ENCODE data around the gene FNDC11.

FNDC11 gene

GRCh38 chr20:63536241-63536977 lies 17.6 kb upstream of the FNDC11 start:
- Histone ChIP-seq H3K27me3 (replicated peaks; ENCODE audit: control insufficient read depth, insufficient read depth, low read length) (peaks cover 31% of the 10 kb centered on the region), H3K4me3 (ENCODE audit: low read length) (no peak overlapping the region)
- no peak for DNase-seq (ENCODE audit: low read depth)

GRCh38 chr20:63536997-63537524 lies 16.9 kb upstream of the FNDC11 start, which contains the start of gene PTK6:
TSS of gene PTK6 (minus strand) at chr20:63537376. CDS start at chr20:63537314, 62 bp downstream.
- Histone ChIP-seq H3K27me3 (replicated peaks; ENCODE audit: control insufficient read depth, insufficient read depth, low read length) (peaks cover 26% of the 10 kb centered on the region), H3K4me1 (ENCODE audit: control insufficient read depth, insufficient read depth, low read length) (peaks cover 13% of the 10 kb centered on the region), H3K9ac (ENCODE audit: low read length) (peak within 1 kb of the TSS; percentile 44), H3K36me3 (ENCODE audit: control insufficient read depth, insufficient read depth, low read length, severe bottlenecking) (no peaks in the 10 kb centered on the region), H3K9me3 (ENCODE audit: control insufficient read depth, low read length) (no peaks in the 10 kb centered on the region), H3K4me3 (ENCODE audit: low read length) (no peak within 1 kb of the TSS)
- DNase-seq (ENCODE audit: low read depth): no peak

More at GRCh38 chr20:63536241-63536977, 17.6 kb upstream of the FNDC11 start:
- H3K36me3 ChIP-seq (ENCODE audit: control insufficient read depth, insufficient read depth, low read length, severe bottlenecking): no peaks in the 10 kb centered on the region
- H3K9me3 ChIP-seq (ENCODE audit: control insufficient read depth, low read length): no peaks in the 10 kb centered on the region
- H3K9ac ChIP-seq (ENCODE audit: low read length): no peak overlapping the region
- peaks cover 13% of the 10 kb centered on the region for H3K4me1 ChIP-seq (ENCODE audit: control insufficient read depth, insufficient read depth, low read length)

- no peaks in the 10 kb centered on the region for H3K9me3 ChIP-seq (ENCODE audit: control insufficient read depth, low read length)
- H3K36me3 ChIP-seq (ENCODE audit: control insufficient read depth, insufficient read depth, low read length, severe bottlenecking): no peaks in the 10 kb centered on the region
- H3K27me3 ChIP-seq (replicated peaks; ENCODE audit: control insufficient read depth, insufficient read depth, low read length): peaks cover 21% of the 10 kb centered on the region
- H3K9ac ChIP-seq (ENCODE audit: low read length): peak overlapping the region; percentile 44
- peak; percentile 96 for DNase-seq (ENCODE audit: low read depth)
- H3K4me3 ChIP-seq (ENCODE audit: low read length): no peak overlapping the region
- peaks cover 13% of the 10 kb centered on the region for H3K4me1 ChIP-seq (ENCODE audit: control insufficient read depth, insufficient read depth, low read length)
These were observed 16.3 kb upstream of the FNDC11 start for GRCh38 chr20:63537525-63538203.

- peak overlapping the region; percentile 44 for H3K9ac ChIP-seq (ENCODE audit: low read length)
- no peak overlapping the region for H3K4me3 ChIP-seq (ENCODE audit: low read length)
- H3K4me1 ChIP-seq (ENCODE audit: control insufficient read depth, insufficient read depth, low read length): peaks cover 13% of the 10 kb centered on the region
- no peaks in the 10 kb centered on the region for H3K36me3 ChIP-seq (ENCODE audit: control insufficient read depth, insufficient read depth, low read length, severe bottlenecking)
- no peaks in the 10 kb centered on the region for H3K9me3 ChIP-seq (ENCODE audit: control insufficient read depth, low read length)
- H3K27me3 ChIP-seq (replicated peaks; ENCODE audit: control insufficient read depth, insufficient read depth, low read length): peaks cover 19% of the 10 kb centered on the region
- peak; percentile 49 for DNase-seq (ENCODE audit: low read depth)
These were observed 15.5 kb upstream of the FNDC11 start for GRCh38 chr20:63538204-63539091.

- Histone ChIP-seq H3K4me3 (ENCODE audit: low read length) (no peak overlapping the region), H3K4me1 (ENCODE audit: control insufficient read depth, insufficient read depth, low read length) (peaks cover 13% of the 10 kb centered on the region), H3K9ac (ENCODE audit: low read length) (no peak overlapping the region), H3K9me3 (ENCODE audit: control insufficient read depth, low read length) (no peaks in the 10 kb centered on the region), H3K36me3 (ENCODE audit: control insufficient read depth, insufficient read depth, low read length, severe bottlenecking) (no peaks in the 10 kb centered on the region), H3K27me3 (replicated peaks; ENCODE audit: control insufficient read depth, insufficient read depth, low read length) (peaks cover 19% of the 10 kb centered on the region)
- DNase-seq (ENCODE audit: low read depth): no peak
These were observed 14.9 kb upstream of the FNDC11 start for GRCh38 chr20:63539092-63539430.

GRCh38 chr20:63539441-63540370 lies 14.3 kb upstream of the FNDC11 start:
- Histone ChIP-seq H3K9me3 (ENCODE audit: control insufficient read depth, low read length) (no peaks in the 10 kb centered on the region), H3K36me3 (ENCODE audit: control insufficient read depth, insufficient read depth, low read length, severe bottlenecking) (no peaks in the 10 kb centered on the region), H3K9ac (ENCODE audit: low read length) (no peak overlapping the region), H3K4me1 (ENCODE audit: control insufficient read depth, insufficient read depth, low read length) (peaks cover 13% of the 10 kb centered on the region), H3K4me3 (ENCODE audit: low read length) (no peak overlapping the region), H3K27me3 (replicated peaks; ENCODE audit: control insufficient read depth, insufficient read depth, low read length) (peaks cover 19% of the 10 kb centered on the region)
- no peak for DNase-seq (ENCODE audit: low read depth)

- H3K9ac ChIP-seq (ENCODE audit: low read length): no peak overlapping the region
- no peaks in the 10 kb centered on the region for H3K9me3 ChIP-seq (ENCODE audit: control insufficient read depth, low read length)
- peaks cover 20% of the 10 kb centered on the region for H3K27me3 ChIP-seq (replicated peaks; ENCODE audit: control insufficient read depth, insufficient read depth, low read length)
- peak; percentile 19 for DNase-seq (ENCODE audit: low read depth)
- no peaks in the 10 kb centered on the region for H3K36me3 ChIP-seq (ENCODE audit: control insufficient read depth, insufficient read depth, low read length, severe bottlenecking)
- peaks cover 13% of the 10 kb centered on the region for H3K4me1 ChIP-seq (ENCODE audit: control insufficient read depth, insufficient read depth, low read length)
- no peak overlapping the region for H3K4me3 ChIP-seq (ENCODE audit: low read length)
These were observed 13.4 kb upstream of the FNDC11 start for GRCh38 chr20:63540417-63541186.

- Histone ChIP-seq H3K27me3 (replicated peaks; ENCODE audit: control insufficient read depth, insufficient read depth, low read length) (peaks cover 23% of the 10 kb centered on the region), H3K36me3 (ENCODE audit: control insufficient read depth, insufficient read depth, low read length, severe bottlenecking) (no peaks in the 10 kb centered on the region), H3K9me3 (ENCODE audit: control insufficient read depth, low read length) (no peaks in the 10 kb centered on the region), H3K9ac (ENCODE audit: low read length) (no peak overlapping the region), H3K4me1 (ENCODE audit: control insufficient read depth, insufficient read depth, low read length) (peaks cover 10% of the 10 kb centered on the region), H3K4me3 (ENCODE audit: low read length) (no peak overlapping the region)
- DNase-seq (ENCODE audit: low read depth): no peak
These were observed 12.6 kb upstream of the FNDC11 start for GRCh38 chr20:63541371-63541770.

- Histone ChIP-seq H3K9ac (ENCODE audit: low read length) (no peak overlapping the region), H3K9me3 (ENCODE audit: control insufficient read depth, low read length) (no peaks in the 10 kb centered on the region), H3K27me3 (replicated peaks; ENCODE audit: control insufficient read depth, insufficient read depth, low read length) (peaks cover 25% of the 10 kb centered on the region), H3K36me3 (ENCODE audit: control insufficient read depth, insufficient read depth, low read length, severe bottlenecking) (no peaks in the 10 kb centered on the region), H3K4me3 (ENCODE audit: low read length) (no peak overlapping the region), H3K4me1 (ENCODE audit: control insufficient read depth, insufficient read depth, low read length) (peaks cover 5% of the 10 kb centered on the region)
- DNase-seq (ENCODE audit: low read depth): no peak
These were observed 11.9 kb upstream of the FNDC11 start for GRCh38 chr20:63542031-63542559.

Measured in adipocyte (in vitro differentiated cells).